HUDEP-2 (cell line): ENCODE results near the gene PLAC1.
A peak's percentile ranks its signal among the peaks of the same experiment; 100 is the strongest.

Source experiments
- DNase-seq, 76 experiments: peaks; one replicate each; lab custom pipeline; 2025; ENCODE audit not compliant: unreplicated experiment in 76 of 76; lab: John Stamatoyannopoulos, UW

The PLAC1 gene

DNA sequence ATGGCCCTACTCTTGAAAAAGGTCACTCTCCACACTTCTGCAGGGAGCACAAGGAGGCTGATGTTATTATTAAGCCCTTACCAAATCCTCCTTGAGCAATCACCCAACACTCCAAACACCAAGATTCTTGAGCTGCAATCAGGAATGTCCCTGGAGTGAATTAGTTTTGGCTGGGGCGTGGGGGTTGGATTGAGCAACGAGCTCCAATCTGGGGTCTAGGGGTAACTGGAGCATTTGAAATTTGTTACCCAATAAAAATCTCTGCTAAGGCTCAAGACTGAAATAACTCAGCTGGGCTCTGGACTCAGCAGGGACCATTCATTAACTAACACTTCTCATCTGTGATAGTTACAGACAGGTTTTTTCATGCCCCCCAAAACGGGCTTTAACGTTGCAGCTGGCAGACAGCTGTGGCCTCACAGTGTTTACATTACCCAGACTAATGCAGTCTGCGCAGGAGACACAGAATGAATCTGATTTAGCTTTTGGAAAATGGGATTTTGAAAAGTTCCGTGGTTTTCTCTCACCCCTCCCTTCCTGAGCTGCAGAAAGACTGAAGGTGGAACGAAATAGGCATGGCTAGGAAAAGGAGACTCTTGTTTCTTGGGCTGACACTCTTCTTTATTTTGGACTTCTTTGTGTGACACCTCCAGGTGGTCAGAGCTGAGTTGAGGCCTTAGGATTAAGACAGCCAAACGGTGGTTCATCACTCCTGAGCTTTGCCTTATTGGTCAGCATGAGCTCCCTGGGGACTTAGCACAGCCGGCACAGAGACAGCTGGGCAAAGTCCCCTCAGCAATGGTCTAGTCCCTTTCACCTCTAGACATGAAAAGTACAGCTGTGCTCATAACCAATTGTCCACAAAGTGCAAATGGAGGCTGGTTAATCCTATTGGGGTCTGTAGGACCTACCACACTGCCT lies 26.6 kb downstream of the PLAC1 start:
- DNase-seq, result no peak

- no peak for DNase-seq
Measured at GRCh38 chrX:134628663-134629062, 29.6 kb downstream of the PLAC1 start.

- peak in 6 of 76 experiments; percentile 0 to 12 (median 5) for DNase-seq
Measured at GRCh38 chrX:134626434-134626833, 31.8 kb downstream of the PLAC1 start.

DNA sequence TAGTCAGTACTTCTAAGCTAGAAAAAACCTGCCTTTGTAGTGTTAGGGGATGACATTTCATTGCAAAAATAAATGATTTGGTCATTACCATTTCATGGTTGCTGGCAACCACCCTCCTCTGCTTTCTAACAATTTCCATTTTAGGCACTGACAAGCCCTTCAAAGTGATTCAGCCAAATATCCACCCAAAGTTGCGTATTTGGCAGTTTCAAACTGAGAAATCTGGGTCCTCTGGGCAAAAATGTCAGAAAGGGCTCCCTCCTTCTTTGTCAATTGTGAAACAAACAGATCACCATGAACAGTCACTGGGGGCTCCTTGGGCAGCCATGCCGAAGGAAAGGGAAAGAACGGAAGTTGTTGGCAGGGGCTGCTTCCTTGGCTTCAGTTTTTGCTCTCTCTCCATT lies 33.0 kb downstream of the PLAC1 start:
- no peak for DNase-seq

DNA sequence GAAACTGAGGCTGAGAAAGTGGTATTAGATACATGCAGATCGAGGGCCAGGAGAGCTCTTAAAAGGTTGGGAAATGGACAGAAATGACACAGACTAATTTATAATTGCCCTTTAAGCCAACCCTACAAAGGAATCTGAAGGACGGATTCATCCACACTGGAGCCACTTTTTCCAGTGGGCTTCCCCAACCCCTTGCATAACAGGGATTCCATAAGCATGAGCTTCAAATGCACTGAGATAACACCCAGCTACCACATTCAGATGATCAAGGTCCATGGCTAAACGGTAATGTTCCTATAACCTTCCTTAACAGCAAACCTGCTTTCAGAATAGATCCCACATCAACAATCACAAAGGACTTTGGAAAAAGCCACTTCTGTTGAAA lies 34.2 kb downstream of the PLAC1 start:
- no peak for DNase-seq

DNA sequence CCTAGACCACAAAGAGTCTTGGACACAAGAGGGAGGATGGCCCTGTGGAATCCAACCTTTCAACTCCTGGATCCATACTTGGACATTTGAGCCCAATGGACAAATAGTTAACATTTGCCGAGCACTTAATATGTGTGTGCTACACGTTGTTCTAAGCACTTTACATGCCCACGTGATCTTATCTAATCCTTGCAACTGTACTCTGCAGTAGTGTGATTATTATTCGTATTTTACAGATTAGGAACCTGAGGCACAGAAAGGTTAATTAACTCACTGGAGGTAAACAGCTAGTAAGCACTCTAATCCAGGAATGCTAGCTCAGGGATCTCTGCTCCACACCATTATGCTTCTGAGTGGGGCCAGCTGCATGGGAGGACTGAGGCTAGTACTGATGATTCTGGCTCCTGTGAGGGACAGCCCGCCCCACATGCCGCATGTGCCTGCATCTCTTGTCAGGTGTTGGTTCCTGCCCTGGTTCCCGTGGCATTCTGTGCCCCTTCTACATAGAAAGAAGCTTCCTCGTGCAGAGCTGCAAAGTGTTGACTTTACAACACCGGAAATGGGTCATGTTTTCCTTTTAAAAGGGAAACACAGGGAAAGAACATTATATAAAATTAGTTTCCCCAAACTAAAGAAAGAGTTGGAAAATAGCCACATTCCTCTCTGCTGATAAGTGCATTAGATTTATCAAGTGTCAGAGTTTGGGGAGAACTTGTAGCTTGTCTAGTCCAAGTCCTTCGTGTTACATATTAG lies 34.8 kb downstream of the PLAC1 start:
- no peak for DNase-seq

DNA sequence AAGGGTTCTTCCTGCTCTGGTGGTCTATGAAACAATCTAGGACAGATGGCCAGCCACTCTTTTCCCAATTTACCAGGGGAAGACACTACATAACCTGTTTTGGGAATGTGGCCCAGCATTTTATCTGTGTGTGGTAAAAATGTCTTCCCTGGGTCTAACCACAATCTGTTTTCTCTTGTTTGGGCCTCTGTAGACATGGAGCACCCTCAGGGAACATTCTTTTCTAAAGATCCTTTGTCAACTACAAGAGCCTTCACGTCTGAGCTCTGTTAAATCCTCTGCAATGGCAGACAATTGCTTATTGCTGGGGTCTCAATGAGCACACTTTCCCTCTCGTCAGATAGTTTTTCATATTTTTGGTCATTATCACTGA lies 35.5 kb downstream of the PLAC1 start:
- no peak for DNase-seq

DNA sequence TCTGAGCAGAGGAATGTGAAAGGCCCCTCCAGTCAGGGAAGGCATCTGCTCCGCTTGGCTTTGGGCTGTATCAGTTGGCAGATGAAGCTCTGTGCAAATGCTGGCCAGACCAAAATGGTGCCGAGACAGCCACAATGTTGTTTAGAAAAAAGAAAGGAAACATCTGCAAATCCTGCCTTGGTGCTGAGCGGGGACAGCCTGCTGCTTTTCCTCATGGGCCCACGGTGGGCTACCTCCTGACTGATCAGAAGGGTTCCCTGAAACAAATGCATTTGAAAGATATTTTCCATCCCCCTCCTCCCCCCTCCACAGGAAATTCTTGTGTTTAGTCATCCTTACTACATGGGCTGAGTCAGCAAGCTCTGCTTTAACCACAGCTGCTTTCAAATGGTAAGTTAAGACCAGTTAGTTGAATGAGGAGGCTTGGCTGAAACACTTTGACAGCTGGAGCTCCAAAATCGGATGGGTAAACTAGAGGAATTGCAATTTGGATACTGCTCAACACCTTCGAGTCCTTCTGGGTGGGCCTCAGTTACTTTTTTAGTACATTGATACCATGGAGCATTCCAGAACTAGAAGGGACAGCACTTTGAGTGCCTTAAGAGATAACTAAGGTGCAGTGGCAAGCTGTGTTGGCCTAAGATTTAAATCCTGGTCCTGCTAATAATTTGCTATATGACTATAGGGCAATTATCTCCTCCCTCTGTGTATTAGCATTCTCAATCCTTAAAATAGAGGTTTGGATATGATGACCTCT lies 36.0 kb downstream of the PLAC1 start:
- DNase-seq, result peak in 2 of 76 experiments; percentile 0 to 13

- no peak for DNase-seq
Measured at GRCh38 chrX:134619838-134620237, 38.4 kb downstream of the PLAC1 start.

GRCh38 chrX:134613396-134613795 lies 44.9 kb downstream of the PLAC1 start:
- no peak for DNase-seq

DNA sequence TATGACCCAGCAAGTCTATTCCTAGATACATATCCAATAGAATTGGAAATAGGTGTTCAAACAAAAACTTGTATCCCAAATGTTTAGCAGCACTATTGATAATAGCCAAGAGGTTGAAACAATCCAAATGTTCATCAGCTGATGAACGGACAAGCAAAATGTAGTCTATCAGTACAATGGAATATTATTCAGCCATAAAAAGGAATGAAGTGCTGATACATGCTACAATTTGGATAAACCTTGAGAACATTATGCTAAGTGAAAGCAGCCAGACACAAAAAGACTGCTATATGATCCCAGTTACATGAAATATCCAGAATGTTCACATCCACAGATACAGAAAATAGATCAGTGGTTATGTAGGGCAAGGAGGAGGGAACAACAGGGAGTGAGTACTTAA lies 50.1 kb downstream of the PLAC1 start:
- no peak for DNase-seq

GRCh38 chrX:134607523-134607922 lies 50.7 kb downstream of the PLAC1 start:
- no peak for DNase-seq

DNA sequence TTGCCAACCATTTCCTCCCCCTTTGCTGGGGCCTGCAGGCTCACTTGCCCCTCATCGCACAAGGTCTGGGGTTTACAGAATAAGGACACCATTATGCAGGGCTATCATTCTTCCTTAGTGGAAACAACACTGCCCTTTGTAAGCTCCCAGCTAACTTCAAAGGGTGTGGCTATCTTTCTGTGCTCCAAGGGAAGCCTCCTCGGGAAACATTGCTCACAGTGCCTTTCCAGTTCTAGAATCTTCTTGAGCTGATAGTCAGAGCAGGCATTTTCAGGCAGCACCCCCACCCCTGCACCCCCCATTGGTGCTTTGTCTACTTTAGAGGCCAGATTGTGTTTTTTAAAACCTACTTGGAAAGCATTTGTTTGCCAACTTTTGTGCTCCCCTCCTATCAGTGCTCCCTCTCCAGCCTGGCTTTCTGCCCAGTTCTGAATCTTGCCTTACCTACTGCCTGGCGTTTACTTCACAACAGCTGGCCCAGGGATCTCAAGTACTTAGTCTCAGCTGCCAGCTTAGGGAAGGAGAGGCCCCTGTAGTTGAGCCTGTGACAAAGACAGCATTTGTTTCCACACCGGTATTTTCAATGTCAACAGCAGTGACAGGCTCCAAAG lies 53.5 kb downstream of the PLAC1 start:
- DNase-seq, result peak in 7 of 76 experiments; percentile 0 to 21 (median 3)

DNA sequence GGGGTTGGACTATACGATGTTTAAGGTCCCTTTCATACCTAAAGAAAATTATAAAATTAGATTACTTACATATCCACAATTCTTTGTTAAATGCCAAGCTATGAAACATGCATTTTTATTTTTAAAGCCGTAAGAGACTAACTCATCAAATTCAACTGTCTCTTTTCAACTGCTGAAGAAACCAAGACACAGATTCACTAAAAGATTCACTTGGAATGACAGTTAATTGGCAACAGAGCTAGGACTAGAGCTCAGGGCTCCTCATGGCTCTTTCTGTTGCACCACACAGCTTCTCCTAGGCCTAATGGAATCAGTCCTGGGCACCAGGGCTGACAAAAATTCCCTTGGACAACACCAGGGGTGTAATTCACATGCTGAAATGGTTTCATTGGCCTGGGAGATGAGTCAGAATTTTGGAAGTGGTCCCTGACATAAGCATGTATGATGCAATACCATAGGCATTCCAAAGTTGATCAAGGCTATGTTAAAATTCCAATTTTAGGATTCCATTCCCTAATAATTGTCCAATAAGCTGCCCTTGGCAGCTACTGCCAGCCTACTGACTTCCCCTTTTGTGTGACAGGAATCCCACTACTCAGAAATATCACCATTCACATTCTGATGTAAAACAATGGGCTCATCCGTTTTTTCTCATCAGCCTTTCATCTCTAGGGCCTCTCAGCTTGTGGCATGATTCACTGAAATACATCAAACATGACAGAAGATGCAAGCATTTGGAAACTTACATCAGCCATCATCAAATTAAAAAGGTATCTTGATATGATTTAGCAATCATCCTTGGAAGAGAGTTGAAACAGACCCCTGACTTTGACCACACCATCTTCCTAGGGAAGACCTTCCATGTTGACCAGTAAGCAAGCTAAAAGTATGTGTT lies 54.2 kb downstream of the PLAC1 start:
- no peak for DNase-seq

GRCh38 chrX:134602410-134602809 lies 55.9 kb downstream of the PLAC1 start:
- no peak for DNase-seq

DNA sequence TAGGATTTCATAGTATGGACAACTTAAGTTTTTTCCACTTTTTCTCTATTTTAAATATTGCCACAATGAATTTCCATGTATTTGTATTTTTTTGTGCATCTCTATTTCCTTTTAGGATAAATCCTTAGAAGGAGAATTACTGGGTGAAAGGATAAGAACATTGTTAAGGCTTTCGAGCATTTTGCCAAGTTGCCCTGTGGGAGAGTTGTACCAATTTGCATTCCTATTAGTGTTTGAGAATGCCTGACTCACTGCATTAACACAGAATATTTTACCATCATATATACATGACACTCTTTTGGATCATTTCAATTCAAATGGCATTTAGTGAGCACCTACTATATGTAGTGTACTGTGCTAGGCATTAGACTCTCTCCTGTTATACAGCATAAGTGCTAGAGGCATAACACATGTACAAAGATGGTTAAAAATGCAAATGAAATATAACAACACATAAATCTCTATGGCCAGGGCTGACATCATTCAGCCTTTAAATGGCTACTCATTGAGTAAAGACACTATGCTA lies 57.0 kb downstream of the PLAC1 start:
- DNase-seq, result no peak

DNA sequence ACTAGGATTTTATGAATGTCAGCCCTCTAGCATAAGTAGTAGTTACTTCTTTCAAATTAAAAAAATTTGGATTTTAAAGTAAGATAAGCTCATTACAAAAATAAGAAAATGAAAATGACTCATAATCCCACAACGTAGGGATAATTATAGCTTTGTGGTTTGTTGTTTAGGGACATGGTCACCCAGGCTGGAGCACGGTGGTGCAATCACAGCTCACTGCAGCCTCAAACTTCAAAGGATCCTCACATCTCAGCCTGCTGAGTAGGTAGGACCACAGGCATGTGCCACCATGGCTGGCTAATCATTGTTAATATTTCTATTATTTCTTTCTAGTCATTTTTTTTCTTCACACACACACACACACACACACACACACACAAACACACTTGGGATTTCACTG lies 57.6 kb downstream of the PLAC1 start:
- DNase-seq, result no peak

GRCh38 chrX:134599184-134599914 lies 58.9 kb downstream of the PLAC1 start:
- no peak for DNase-seq

GRCh38 chrX:134592303-134592702 lies 66.0 kb downstream of the PLAC1 start:
- DNase-seq, result no peak
